ELF-1 (cell line): ENCODE measurements around the gene XIST.
"Not testable (repeated sequence)": the region's sequence is repeated elsewhere in the genome, so short reads cannot be mapped to it uniquely, and the experiment has no call there.

Experiments
- DNase-seq: peaks from one replicate; pipeline ENCODE4 v3.0.0-alpha.2; 2016; ENCODE audit warnings: low read depth, low spot score

The XIST gene

DNA sequence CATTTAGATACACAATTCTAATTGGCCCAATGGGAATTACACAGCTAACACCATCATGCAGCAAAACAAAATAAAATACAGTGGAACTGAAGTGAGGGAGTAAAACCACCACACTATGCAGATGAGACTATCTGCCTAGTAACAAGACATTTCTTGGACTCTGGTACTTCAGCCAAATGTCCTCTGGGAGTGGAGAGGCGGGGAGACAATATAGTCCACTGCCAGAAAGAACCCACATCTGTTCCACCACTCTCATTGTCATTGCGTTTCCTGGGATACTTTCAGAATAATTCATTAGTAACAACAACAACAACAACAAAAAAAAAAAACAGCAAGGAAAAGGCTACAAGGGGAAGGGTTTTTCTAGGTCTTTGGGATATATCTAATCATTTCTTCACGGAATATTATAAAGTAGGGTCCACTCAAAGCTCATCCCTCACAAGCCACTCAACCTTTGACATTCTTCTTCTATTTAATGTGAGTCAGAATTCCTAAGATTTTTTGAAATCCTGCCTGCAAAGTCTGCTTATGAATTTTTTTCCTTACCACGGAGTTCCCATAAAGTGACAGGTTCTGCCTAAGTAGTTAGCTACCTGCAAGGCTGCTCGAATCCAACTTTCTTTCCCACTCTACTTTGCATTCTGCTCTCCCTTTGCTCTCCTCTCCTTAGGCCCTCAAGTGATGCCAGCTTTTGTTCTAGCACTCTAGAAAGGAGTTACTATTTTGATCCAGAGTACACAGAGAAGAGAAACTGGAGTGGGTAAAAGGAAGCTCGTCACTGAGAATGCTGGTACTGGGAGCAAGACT lies 34.9 kb downstream of the XIST start:
- DNase-seq = no peak

DNA sequence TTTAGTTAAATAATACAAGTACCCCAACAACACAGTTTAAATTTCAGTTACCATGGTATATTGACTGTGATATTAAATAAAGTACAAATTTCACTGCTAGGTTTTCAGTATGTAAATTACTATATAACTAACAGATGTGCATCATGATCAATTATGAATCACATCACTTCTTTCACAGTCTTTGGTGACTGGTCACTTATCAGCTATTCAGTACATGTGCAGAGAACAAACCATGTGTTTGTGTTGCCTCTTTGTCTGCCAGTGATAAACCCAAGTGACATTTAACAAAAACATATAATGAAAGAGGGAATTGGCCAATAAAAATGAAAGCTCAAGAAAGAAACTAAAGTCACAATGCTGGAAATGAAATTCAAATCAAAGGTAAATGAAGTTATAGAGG lies 40.3 kb downstream of the XIST start:
- no peak for DNase-seq

DNA sequence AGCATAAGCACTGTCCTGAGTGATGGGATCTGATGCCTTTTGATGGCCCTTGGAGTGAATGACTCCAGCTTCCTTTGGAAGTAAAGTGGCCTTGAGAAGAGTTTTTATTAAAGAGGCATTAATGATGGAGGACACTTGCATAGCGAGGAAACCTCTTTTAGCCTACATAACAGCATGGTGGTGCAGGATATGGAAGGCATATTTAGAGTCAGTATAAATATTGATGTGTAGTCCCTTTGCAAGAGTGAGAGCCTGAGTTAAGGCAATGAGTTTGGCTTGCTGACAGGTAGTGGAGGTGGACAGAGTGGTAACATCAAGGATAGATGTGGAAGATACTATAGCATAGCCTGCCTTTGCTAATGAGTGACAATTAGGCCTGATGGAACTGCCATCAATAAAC lies 48.4 kb downstream of the XIST start:
- not testable (repeated sequence) for DNase-seq

DNA sequence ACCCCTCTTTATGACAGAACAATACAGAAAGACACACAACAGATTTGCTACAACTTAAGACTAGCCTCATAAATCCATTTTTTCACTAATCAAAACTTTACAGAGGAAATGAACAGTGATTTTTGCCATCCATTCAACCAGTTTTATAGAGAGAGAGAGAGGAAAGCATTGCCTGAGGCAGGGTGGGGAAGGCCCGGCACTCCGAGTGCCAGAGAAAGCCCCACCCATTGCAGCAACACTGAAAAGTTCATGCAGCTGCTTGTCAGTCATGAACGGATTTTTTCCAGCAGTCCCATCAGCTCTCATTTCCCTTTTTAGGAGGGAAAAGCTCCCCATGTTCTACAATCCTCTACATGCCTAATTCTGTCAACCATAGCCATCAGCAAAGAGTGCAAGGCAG lies 52.6 kb downstream of the XIST start:
- DNase-seq = peak; percentile 16

DNA sequence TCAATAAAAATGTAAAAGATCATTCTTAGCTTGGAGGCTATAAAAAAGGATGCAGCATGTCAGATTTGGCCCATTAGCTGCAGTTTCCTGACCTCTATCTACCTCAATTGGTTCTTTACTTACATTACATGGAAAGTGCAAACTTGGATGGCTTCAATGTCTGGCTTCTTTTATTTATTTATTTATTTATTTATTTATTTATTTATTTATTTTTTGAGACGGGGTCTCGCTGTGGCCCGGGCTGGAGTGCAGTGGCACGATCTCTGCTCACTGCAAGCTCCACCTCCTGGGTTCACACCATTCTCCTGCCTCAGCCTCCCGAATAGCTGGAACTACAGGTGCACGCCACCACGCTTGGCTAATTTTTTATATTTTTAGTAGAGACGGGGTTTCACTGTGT lies 60.0 kb downstream of the XIST start:
- not testable (repeated sequence) for DNase-seq

DNA sequence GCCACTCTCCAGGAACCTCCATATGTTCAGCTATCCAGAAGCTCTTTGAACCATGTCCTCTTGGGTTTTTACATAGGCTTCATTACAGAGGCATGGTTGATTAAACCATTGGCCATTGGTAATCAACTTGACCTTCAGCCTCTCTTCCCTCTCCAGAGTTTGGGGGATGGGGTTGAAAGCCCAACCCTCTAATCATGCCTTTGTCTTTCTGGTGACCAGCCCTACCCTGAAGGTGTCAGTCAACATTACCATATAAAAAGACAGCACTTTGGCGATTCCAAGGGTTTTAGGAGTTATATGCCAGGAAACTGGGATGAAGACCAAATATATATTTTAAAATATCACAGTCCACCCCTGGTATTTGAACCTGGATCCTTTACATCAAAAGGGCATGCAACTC lies 67.0 kb downstream of the XIST start:
- peak; percentile 40 for DNase-seq
